ENCODE data around the gene USH2A. TPM values are rescaled to one million over a fixed set of nuclear protein-coding genes. Genes with fewer than 3 reads are reported as not detected.

Gene USH2A
- total RNA-seq, 4 donors from 2014 or later: under 0.01 to 1.0 (median under 0.01) TPM; not detected in 1

GRCh38 chr1:215992620-215993019, 430.6 kb downstream of the USH2A start:
- 3 to 5% methylated on average over 3 of the region's 3 CpGs for WGBS, 2 donors
- no peaks in the 10 kb centered on the region for H3K27me3 ChIP-seq

GRCh38 chr1:215987092-215987875, 436.0 kb downstream of the USH2A start:
- DNase-seq (ENCODE audit: low spot score in 2 of 2): no peak
- Histone ChIP-seq H3K9me3 (no peaks in the 10 kb centered on the region), H3K27ac (no peak overlapping the region), H3K36me3 (no peaks in the 10 kb centered on the region), H3K4me1 (peaks cover 0 to 1% (median 0%) of the 10 kb centered on the region in 4 donors), H3K27me3 (no peaks in the 10 kb centered on the region), H3K4me3 (no peak overlapping the region)
- 78 to 80% methylated on average over 7 of the region's 7 CpGs for WGBS, 2 donors
- no peak for TF ChIP-seq CTCF (IDR thresholded peaks at IDR 0.05)
- no peak for TF ChIP-seq POLR2A (IDR thresholded peaks at IDR 0.05)
- TF ChIP-seq EP300 (IDR thresholded peaks at IDR 0.05): no peak

More at GRCh38 chr1:215992620-215993019, 430.6 kb downstream of the USH2A start:
- peak; percentile 22 to 43 (median 36) for TF ChIP-seq CTCF (IDR thresholded peaks at IDR 0.05)
- TF ChIP-seq POLR2A (IDR thresholded peaks at IDR 0.05): no peak
- no peak overlapping the region for H3K4me3 ChIP-seq
- DNase-seq (ENCODE audit: low spot score in 2 of 2): no peak
- no peaks in the 10 kb centered on the region for H3K36me3 ChIP-seq
- H3K4me1 ChIP-seq: peaks cover 0 to 7% (median 0%) of the 10 kb centered on the region in 4 donors
- H3K9me3 ChIP-seq: no peaks in the 10 kb centered on the region
- no peak overlapping the region for H3K27ac ChIP-seq

- Histone ChIP-seq H3K27me3 (no peaks in the 10 kb centered on the region), H3K36me3 (no peaks in the 10 kb centered on the region), H3K4me1 (no peaks in the 10 kb centered on the region), H3K27ac (no peak overlapping the region), H3K9me3 (no peaks in the 10 kb centered on the region), H3K4me3 (no peak overlapping the region)
- WGBS, 2 donors: 75 to 80% methylated on average over 1 of the region's 1 CpG
- TF ChIP-seq EP300 (IDR thresholded peaks at IDR 0.05) (no peak), CTCF (IDR thresholded peaks at IDR 0.05) (no peak), POLR2A (IDR thresholded peaks at IDR 0.05) (no peak)
- no peak for DNase-seq (ENCODE audit: low spot score in 2 of 2)
These were observed 436.8 kb downstream of the USH2A start for GRCh38 chr1:215986401-215986800.

- DNase-seq (ENCODE audit: low spot score in 2 of 2): no peak
- Histone ChIP-seq H3K9me3 (no peaks in the 10 kb centered on the region), H3K4me3 (no peak overlapping the region), H3K36me3 (no peaks in the 10 kb centered on the region), H3K27ac (no peak overlapping the region), H3K27me3 (no peaks in the 10 kb centered on the region), H3K4me1 (no peaks in the 10 kb centered on the region)
- no peak for TF ChIP-seq EP300 (IDR thresholded peaks at IDR 0.05)
- no peak for TF ChIP-seq CTCF (IDR thresholded peaks at IDR 0.05)
- no peak for TF ChIP-seq POLR2A (IDR thresholded peaks at IDR 0.05)
- WGBS, 2 donors: 61 to 73% methylated on average over 2 of the region's 2 CpGs
These were observed 439.6 kb downstream of the USH2A start for GRCh38 chr1:215983680-215984079.

- no peaks in the 10 kb centered on the region for H3K36me3 ChIP-seq
- 77 to 79% methylated on average over 10 of the region's 10 CpGs for WGBS, 2 donors
- no peaks in the 10 kb centered on the region for H3K4me1 ChIP-seq
These were observed 451.3 kb downstream of the USH2A start for GRCh38 chr1:215971793-215972441.

More at GRCh38 chr1:215971793-215972441, 451.3 kb downstream of the USH2A start:
- Histone ChIP-seq H3K4me3 (no peak overlapping the region), H3K9me3 (no peaks in the 10 kb centered on the region), H3K27ac (no peak overlapping the region), H3K27me3 (no peaks in the 10 kb centered on the region)
- DNase-seq (ENCODE audit: low spot score in 2 of 2): no peak
- TF ChIP-seq POLR2A (IDR thresholded peaks at IDR 0.05) (no peak), CTCF (IDR thresholded peaks at IDR 0.05) (no peak), EP300 (IDR thresholded peaks at IDR 0.05) (no peak)

Measured in tibial nerve (tissue), 4 donors.